Colonic mucosa (tissue), 4 donors: ENCODE measurements around the gene DCP1A. TPM values are rescaled to one million over a fixed set of nuclear protein-coding genes. Genes with fewer than 3 reads are reported as not detected.

ENCODE experiments used
- DNase-seq: peaks from one replicate; pipeline ENCODE4 v3.0.0-alpha.2; 2020
- H3K27ac ChIP-seq: fragments of 200-600 bp; one replicate; pipeline ENCODE4 v1.8.0; 2021
- H3K27me3 ChIP-seq: fragments of 200-600 bp; one replicate; pipeline ENCODE4 v1.8.0; 2021
- H3K36me3 ChIP-seq: fragments of 200-600 bp; one replicate; pipeline ENCODE4 v1.8.0; 2021
- H3K4me1 ChIP-seq: fragments of 200-600 bp; one replicate; pipeline ENCODE4 v1.8.0; 2021; ENCODE audit warnings: mild to moderate bottlenecking
- H3K4me3 ChIP-seq: fragments of 200-600 bp; one replicate; pipeline ENCODE4 v1.8.0; 2021
- H3K9ac ChIP-seq, 2 donors: one replicate each; pipeline ENCODE4 v1.7.0; 2013; ENCODE audit warnings: control low read depth in 2 of 2, low read depth in 2 of 2, low read length in 2 of 2
- H3K9me3 ChIP-seq: fragments of 200-600 bp; one replicate; pipeline ENCODE4 v1.8.0; 2021
- intact Hi-C: fragments of 100-400 bp; cut with DNase I; formaldehyde crosslinking; loops from one replicate; pipeline ENCODE4 v1.14.1; 2022
- total RNA-seq, 2 donors: library from RNA; stranded (reverse); fragmentation: NEBNext Ultra II Directional in 1 of 2; extraction: Animal tissue kit (Norgen Biotek cat#: 25700) in 1 of 2; gene quantifications; one replicate each; pipeline ENCODE4 v1.2.1, GENCODE V29; 2021
- TF ChIP-seq, protein P1 (sequence below): fragments of 200-600 bp; IDR thresholded peaks from one replicate; pipeline ENCODE4 v1.8.0; 2022; ENCODE audit warnings: antibody characterized with exemption, mild to moderate bottlenecking
- donor health status: healthy.
- donor health status: DM: no; HTN: no; CAD: no.
- donor health status: DM: no; HTN: no; CAD: no.

The DCP1A gene
- total RNA-seq, 2 donors from 2014 or later, result 20.6 to 24.5 TPM

DNA sequence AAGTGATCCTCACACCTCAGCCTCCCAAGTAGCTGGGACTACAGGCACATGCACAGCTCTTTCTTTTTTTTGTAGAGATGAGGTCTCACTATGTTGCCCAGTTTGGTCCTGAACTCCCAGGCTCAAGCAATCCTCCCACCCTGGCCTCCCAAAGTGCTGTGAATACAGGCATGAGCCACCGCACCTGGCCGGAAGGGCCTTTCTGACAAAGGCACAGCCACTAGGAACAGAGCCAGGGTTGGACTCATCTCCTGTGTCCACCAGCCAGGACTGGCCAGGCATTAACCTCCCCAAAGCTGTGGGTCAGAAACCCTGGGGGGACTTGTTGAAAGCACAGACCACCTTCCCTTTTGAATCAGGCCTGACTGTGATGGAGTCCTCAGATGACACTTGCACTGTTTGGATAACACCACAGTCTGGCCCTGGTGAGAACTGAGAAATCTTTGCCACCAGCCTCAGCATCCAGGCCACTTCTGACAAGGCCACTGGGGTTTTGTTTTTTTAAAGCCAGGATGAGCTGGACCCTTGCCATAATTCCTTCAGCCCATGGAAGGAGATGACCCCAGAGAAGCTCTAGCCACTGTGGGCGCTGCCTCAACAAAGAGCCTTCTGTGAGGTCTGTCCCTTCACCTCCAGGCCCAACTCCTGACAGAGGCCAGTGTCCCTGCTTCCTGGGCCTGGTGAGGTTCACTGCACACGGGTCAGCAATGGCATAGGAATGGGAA lies 96.3 kb downstream of the DCP1A start:
- no peaks in the 10 kb centered on the region for H3K27me3 ChIP-seq
- H3K4me3 ChIP-seq, result no peak overlapping the region
- no peak overlapping the region for H3K9ac ChIP-seq
- no peaks in the 10 kb centered on the region for H3K36me3 ChIP-seq
- H3K4me1 ChIP-seq, result peaks cover 14% of the 10 kb centered on the region
- TF ChIP-seq, protein P1, sequence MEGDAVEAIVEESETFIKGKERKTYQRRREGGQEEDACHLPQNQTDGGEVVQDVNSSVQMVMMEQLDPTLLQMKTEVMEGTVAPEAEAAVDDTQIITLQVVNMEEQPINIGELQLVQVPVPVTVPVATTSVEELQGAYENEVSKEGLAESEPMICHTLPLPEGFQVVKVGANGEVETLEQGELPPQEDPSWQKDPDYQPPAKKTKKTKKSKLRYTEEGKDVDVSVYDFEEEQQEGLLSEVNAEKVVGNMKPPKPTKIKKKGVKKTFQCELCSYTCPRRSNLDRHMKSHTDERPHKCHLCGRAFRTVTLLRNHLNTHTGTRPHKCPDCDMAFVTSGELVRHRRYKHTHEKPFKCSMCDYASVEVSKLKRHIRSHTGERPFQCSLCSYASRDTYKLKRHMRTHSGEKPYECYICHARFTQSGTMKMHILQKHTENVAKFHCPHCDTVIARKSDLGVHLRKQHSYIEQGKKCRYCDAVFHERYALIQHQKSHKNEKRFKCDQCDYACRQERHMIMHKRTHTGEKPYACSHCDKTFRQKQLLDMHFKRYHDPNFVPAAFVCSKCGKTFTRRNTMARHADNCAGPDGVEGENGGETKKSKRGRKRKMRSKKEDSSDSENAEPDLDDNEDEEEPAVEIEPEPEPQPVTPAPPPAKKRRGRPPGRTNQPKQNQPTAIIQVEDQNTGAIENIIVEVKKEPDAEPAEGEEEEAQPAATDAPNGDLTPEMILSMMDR, result no peak
- no peaks in the 10 kb centered on the region for H3K9me3 ChIP-seq
- no peak overlapping the region for H3K27ac ChIP-seq
- DNase-seq, result no peak
- intact Hi-C loops, result no loop called here

DNA sequence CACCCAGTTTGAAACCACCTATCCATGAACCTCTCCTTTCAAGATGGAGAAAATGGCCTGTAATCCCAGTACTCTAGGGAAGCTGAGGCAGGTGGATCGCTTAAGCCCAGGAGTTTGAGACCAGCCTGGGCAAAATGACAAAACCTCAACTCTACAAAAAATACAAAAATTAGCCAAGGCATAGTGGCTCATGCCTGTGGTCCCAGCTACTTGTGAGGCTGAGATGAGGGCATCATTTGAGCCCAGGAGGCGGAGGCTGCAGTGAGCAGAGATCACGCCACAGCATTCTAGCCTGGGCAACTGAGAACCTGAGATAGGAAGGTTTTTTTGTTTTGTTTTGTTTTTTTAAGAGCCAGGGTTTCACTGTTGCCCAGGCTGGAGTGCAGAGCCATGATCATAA lies 96.9 kb downstream of the DCP1A start:
- Histone ChIP-seq H3K4me3 (no peak overlapping the region), H3K36me3 (no peaks in the 10 kb centered on the region), H3K27ac (no peak overlapping the region), H3K4me1 (peaks cover 14% of the 10 kb centered on the region), H3K9me3 (no peaks in the 10 kb centered on the region), H3K27me3 (no peaks in the 10 kb centered on the region), H3K9ac (no peak overlapping the region)
- intact Hi-C loops, result no loop called here
- TF ChIP-seq, protein P1, result no peak
- no peak for DNase-seq

DNA sequence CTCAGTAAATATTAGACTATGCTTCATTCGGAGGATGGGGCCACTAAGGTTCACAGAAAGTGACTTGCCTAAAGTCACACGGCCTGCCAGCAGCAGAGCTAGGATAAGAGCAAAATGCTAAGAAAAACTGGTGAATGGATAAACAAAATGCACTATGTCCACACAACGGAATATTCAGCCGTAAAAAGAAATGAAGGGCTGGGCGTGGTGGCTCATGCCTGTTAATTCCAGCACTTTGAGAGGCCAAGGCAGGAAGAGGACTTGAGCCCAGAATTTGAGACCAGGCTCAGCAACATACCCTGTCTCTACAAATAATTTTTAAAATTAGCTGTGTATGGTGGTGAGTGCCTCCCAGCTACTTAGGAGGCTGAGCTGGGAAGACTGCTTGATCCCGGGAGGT lies 99.2 kb downstream of the DCP1A start:
- H3K4me1 ChIP-seq, result peaks cover under 1% of the 10 kb centered on the region
- intact Hi-C loops, result no loop called here
- no peak for DNase-seq

DNA sequence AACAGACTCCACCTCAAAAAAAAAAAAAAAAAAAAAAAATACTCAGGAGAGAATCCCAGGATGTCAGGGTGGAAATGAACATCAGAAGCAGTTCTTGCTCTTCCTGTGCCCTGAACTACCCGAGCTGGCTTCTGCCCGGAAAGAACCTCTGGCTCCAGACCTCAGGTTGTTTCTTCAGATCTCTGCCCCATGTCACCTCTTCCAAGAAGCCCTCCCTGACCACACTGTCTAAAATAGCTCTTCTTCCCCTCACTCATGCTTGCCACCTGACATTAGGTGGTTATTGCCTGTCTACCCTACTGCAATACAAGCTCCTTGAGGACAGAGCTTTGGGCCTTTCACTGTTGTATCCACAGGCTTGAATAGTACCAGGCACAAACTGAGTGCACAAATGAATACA lies 99.7 kb downstream of the DCP1A start:
- Histone ChIP-seq H3K9ac (no peak overlapping the region), H3K9me3 (no peaks in the 10 kb centered on the region), H3K4me1 (no peaks in the 10 kb centered on the region), H3K4me3 (no peak overlapping the region), H3K27me3 (no peaks in the 10 kb centered on the region), H3K27ac (no peak overlapping the region), H3K36me3 (no peaks in the 10 kb centered on the region)
- DNase-seq, result no peak
- TF ChIP-seq, protein P1, result no peak
- intact Hi-C loops, result no loop called here

More for the DNA sequence above, 99.2 kb downstream of the DCP1A start:
- H3K36me3 ChIP-seq, result no peaks in the 10 kb centered on the region
- H3K27ac ChIP-seq, result no peak overlapping the region
- no peaks in the 10 kb centered on the region for H3K9me3 ChIP-seq
- no peaks in the 10 kb centered on the region for H3K27me3 ChIP-seq
- H3K9ac ChIP-seq, result no peak overlapping the region
- H3K4me3 ChIP-seq, result no peak overlapping the region
- TF ChIP-seq, protein P1, result no peak

DNA sequence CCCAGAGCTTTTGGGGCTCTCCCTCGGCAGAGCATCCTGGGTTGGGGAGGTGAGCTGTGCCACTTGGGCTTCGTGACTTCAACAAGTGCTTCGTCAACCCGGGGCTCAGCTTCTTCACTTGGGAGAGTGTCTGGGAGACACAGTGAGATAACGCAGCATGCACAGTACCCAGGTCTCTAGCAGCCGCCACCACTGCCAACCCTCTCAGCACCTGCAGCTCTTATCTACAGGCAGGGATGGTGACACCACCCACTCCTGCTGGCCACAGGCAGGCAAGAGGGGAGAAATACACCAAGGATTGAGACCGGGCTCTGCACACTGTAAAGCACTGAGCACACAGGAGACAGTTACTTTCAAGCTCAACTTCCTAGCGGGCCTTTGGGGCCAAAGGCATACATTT lies 103.1 kb downstream of the DCP1A start:
- Histone ChIP-seq H3K4me3 (no peak overlapping the region), H3K4me1 (no peaks in the 10 kb centered on the region), H3K36me3 (peaks cover 22% of the 10 kb centered on the region), H3K9me3 (no peaks in the 10 kb centered on the region), H3K27ac (no peak overlapping the region), H3K9ac (no peak overlapping the region), H3K27me3 (no peaks in the 10 kb centered on the region)
- intact Hi-C loops, result no loop called here
- TF ChIP-seq, protein P1, result no peak
- no peak for DNase-seq
